ENCODE results near the gene ESPNL.

DNA sequence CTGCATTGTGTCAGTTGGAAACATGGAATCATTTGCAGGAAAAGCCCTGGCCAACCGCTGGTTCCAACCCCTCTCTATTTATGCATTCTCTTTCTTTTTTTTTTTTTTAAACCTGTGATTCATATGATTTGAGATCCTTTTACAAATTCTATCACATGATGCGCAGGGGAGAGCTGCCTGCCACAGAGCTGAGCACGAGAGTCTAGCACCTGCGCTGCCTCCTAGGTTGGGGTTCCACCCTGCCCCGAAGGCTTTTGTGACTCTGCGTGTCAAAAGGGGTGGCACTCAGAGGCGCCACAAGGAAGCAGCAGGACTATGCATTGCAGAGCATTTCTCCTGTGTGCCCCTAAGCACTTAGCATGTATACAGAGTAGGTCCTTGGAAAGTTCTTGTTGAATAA, 17.3 kb upstream of the ESPNL start:
- TF ChIP-seq SUZ12 (IDR thresholded peaks at IDR 0.05; ENCODE audit: extremely low read depth, insufficient read depth, insufficient read length) (no peak), ZNF274 (IDR thresholded peaks at IDR 0.05; ENCODE audit: low read depth, low read length) (no peak), YY1 (IDR thresholded peaks at IDR 0.05; ENCODE audit: insufficient read depth, insufficient read length) (no peak)

Measured in NT2/D1 (cell line).